DND-41 (cell line): ENCODE measurements around the gene ZC3H7B.

Experiments
- ATAC-seq: fragments of 200-7000 bp; cut with Tn5 transposase; 3 replicates; pipeline ENCODE4 v1.9.1; 2021; ENCODE audit warnings: low read depth; ENCODE audit not compliant: insufficient read depth
- DNase-seq: peaks from one replicate; pipeline ENCODE4 v3.0.0-alpha.2; 2020
- H2AFZ ChIP-seq: 2 replicates; pipeline ENCODE4 v1.6.0; 2012; ENCODE audit warnings: low read depth, low read length
- H3K27ac ChIP-seq: 2 replicates; pipeline ENCODE4 v1.5.1; 2012; ENCODE audit warnings: low read length, inconsistent platforms
- H3K27me3 ChIP-seq: fragments of 200-600 bp; sonication (generic); 2 replicates; pipeline ENCODE4 v1.6.0; 2012; ENCODE audit warnings: low read length, mild to moderate bottlenecking, inconsistent platforms; ENCODE audit not compliant: insufficient read depth, poor library complexity
- H3K36me3 ChIP-seq: 2 replicates; pipeline ENCODE4 v1.5.1; 2012; ENCODE audit warnings: low read length, inconsistent platforms; ENCODE audit not compliant: insufficient read depth
- H3K4me1 ChIP-seq: 2 replicates; pipeline ENCODE4 v1.5.1; 2012; ENCODE audit warnings: mild to moderate bottlenecking, low read length; ENCODE audit not compliant: insufficient read depth
- H3K4me2 ChIP-seq: 2 replicates; pipeline ENCODE4 v1.6.0; 2012; ENCODE audit warnings: mild to moderate bottlenecking, moderate library complexity, low read length, inconsistent platforms; ENCODE audit not compliant: insufficient read depth
- H3K4me3 ChIP-seq, 2 experiments: fragments of 200-600 bp in 1 of 2; shearing (Covaris generic) in 1 of 2; 2 replicates each; pipeline ENCODE4 v1.5.1; 2012 to 2016; ENCODE audit warnings: inconsistent platforms in 2 of 2, low read length in 2 of 2, mild to moderate bottlenecking in 2 of 2, low read depth in 1 of 2, moderate library complexity in 1 of 2
- H3K79me2 ChIP-seq: 2 replicates; pipeline ENCODE4 v1.6.0; 2012; ENCODE audit warnings: low read length, inconsistent platforms; ENCODE audit not compliant: insufficient read depth
- H3K9ac ChIP-seq: 2 replicates; pipeline ENCODE4 v1.6.0; 2012; ENCODE audit warnings: low read depth, mild to moderate bottlenecking, inconsistent platforms, low read length, moderate library complexity
- H3K9me3 ChIP-seq: 2 replicates; pipeline ENCODE4 v1.5.1; 2012; ENCODE audit warnings: low read length, moderate library complexity, mild to moderate bottlenecking, inconsistent platforms; ENCODE audit not compliant: insufficient read depth, severe bottlenecking
- H4K20me1 ChIP-seq: 2 replicates; pipeline ENCODE4 v1.6.0; 2012; ENCODE audit warnings: low read length; ENCODE audit not compliant: insufficient read depth
- EZH2 ChIP-seq: IDR thresholded peaks from 3 replicates; pipeline ENCODE4 v1.6.1; 2012; ENCODE audit warnings: borderline replicate concordance, low read depth, mild to moderate bottlenecking, moderate library complexity, low read length, inconsistent platforms; ENCODE audit not compliant: severe bottlenecking
- TF ChIP-seq, protein P1 (sequence below): IDR thresholded peaks from 2 replicates; pipeline ENCODE4 v1.5.1; 2012; ENCODE audit warnings: borderline replicate concordance, low read length, moderate library complexity, mild to moderate bottlenecking; ENCODE audit not compliant: poor library complexity, severe bottlenecking; ENCODE audit errors: extremely low read depth

ZC3H7B gene

DNA sequence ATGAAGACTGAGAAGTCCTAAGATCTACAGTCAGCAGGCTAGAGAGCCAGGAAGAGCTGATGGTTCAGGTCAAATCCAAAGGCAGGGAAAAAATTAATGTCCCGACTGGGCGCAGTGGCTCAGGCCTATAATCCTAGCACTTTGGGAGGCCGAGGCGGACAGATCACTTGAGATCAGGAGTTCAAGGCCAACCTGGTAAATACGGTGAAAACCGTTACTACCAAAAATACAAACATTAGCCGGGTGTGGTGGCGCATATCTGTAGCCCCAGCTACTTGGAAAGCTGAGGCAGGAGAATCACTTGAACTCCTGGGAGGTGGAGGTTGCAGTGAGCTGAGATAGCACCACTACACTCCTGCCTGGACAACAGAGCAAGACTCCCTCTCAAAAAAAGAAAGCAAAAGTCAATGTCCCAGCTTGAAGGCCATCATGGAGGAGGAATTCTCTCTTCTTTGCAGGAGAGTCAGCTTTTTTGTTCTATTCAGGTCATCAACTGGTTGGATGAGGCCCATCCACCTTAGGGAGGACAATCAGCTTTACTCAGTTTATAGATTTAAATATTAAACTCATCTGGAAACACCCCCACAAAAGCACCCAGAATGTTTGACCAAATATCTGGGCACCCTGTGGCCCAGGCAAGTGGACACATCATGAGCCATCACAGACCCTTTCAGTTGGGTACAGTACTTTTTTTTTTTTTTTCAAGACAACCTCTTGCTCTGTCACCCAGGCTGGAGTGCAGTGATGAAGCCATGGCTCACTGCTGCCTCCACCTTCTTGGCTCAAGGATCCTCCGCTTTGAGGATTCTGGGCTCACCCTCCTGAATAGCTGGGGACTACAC lies 4.3 kb upstream of the ZC3H7B start:
- DNase-seq (no peak), ATAC-seq (no peak)
- H3K27me3 ChIP-seq, result no peaks in the 10 kb centered on the region
- TF ChIP-seq, protein P1, sequence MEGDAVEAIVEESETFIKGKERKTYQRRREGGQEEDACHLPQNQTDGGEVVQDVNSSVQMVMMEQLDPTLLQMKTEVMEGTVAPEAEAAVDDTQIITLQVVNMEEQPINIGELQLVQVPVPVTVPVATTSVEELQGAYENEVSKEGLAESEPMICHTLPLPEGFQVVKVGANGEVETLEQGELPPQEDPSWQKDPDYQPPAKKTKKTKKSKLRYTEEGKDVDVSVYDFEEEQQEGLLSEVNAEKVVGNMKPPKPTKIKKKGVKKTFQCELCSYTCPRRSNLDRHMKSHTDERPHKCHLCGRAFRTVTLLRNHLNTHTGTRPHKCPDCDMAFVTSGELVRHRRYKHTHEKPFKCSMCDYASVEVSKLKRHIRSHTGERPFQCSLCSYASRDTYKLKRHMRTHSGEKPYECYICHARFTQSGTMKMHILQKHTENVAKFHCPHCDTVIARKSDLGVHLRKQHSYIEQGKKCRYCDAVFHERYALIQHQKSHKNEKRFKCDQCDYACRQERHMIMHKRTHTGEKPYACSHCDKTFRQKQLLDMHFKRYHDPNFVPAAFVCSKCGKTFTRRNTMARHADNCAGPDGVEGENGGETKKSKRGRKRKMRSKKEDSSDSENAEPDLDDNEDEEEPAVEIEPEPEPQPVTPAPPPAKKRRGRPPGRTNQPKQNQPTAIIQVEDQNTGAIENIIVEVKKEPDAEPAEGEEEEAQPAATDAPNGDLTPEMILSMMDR, result no peak
- TF ChIP-seq EZH2, result no peak
- H3K9ac ChIP-seq, result no peak overlapping the region
- no peak overlapping the region for H3K4me2 ChIP-seq
- no peaks in the 10 kb centered on the region for H4K20me1 ChIP-seq
- no peaks in the 10 kb centered on the region for H3K9me3 ChIP-seq
- H2AFZ ChIP-seq, result no peak overlapping the region
- H3K4me3 ChIP-seq, result no peak overlapping the region
- H3K36me3 ChIP-seq, result no peaks in the 10 kb centered on the region; the same call in 1 of the 2 replicates
- H3K79me2 ChIP-seq, result peaks cover 15% of the 10 kb centered on the region
- no peak overlapping the region for H3K27ac ChIP-seq
- peaks cover 7% of the 10 kb centered on the region for H3K4me1 ChIP-seq

DNA sequence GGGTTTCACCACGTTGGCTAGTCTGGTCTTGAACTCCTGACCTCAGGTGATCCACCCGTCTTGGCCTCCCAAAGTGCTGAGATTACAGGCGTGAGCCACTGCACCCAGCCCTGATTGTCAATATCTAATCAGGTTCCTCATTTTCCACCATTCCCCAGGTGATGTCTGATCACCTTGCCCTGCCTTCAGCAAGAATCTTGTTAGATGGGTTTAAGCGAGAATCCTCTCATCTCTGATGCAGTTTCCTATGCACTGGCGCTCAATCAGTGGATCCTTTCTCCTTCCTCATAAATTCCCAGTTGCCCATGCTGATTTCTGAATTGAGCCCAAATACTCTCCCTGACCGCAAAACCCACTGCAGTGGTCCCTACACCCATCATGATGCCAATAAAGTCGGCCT lies 664 bp upstream of the ZC3H7B start:
- Histone ChIP-seq H3K79me2 (peaks cover 50% of the 10 kb centered on the region), H3K9ac (peak overlapping the region; percentile 98), H2AFZ (peak overlapping the region; percentile 88), H3K4me3 (peak overlapping the region; percentile 81 to 99; a peak in 3 of 4 replicates), H3K4me2 (peak overlapping the region; percentile 87), H3K27me3 (no peaks in the 10 kb centered on the region), H3K4me1 (peaks cover 25% of the 10 kb centered on the region), H3K9me3 (no peaks in the 10 kb centered on the region), H3K36me3 (peaks cover 8% of the 10 kb centered on the region), H4K20me1 (peaks cover 13% of the 10 kb centered on the region), H3K27ac (peak overlapping the region; percentile 46; the same call in 1 of the 2 replicates)
- ATAC-seq, result no peak
- DNase-seq, result no peak
- TF ChIP-seq, protein P1, result no peak
- TF ChIP-seq EZH2, result no peak

DNA sequence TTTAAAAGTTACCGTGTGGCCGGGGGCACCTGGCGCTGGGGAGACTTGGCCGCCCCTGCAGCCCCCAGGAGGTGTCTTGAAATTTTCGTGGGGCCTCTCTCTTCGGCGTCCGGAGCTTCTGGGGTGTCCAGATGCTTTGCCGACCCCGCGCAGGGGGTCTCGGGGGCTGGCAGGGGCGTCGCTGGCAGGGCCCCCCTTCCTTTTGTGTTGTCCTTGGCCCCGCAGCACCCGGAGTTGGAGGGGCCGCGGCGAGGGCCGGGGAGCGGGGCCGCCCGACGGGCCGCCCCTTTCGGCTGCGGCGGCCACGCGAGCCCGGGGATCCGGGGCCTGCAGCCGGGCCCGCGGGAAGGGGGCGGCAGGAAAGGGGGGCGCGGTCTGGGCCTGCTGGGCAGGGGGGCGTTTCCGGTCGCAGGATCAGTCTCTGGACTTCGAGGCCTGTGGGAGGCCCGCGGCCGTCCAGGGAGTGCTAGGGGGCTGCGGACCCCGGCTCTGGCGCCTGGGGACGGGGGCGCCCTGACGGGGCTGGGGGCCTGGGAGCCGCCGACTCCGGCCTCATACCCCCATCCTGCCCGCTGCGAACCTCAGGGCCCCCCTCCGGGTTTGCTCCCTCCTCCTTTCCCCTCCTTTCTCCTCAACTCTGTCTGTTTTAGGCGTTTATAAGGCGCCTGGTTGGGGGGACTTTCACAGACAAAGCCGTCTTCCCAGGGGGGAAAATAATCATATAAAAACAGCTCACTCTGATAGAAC lies 869 bp downstream of the ZC3H7B start:
- peak overlapping the region; percentile 45 for H3K27ac ChIP-seq
- H3K79me2 ChIP-seq, result peaks cover 64% of the 10 kb centered on the region
- H3K36me3 ChIP-seq, result peaks cover 13% of the 10 kb centered on the region
- peaks cover 23% of the 10 kb centered on the region for H4K20me1 ChIP-seq
- H3K9ac ChIP-seq, result peak overlapping the region; percentile 98
- no peaks in the 10 kb centered on the region for H3K9me3 ChIP-seq
- H2AFZ ChIP-seq, result peak overlapping the region; percentile 88
- peak; percentile 13; the same call in 1 of the 3 replicates for ATAC-seq
- peaks cover 27% of the 10 kb centered on the region for H3K4me1 ChIP-seq
- no peaks in the 10 kb centered on the region for H3K27me3 ChIP-seq
- peak; percentile 34 for DNase-seq
- H3K4me3 ChIP-seq, result peak overlapping the region; percentile 81 to 99
- no peak for TF ChIP-seq EZH2
- TF ChIP-seq, protein P1, result no peak
- peak overlapping the region; percentile 87 for H3K4me2 ChIP-seq
